Activated naive CD8-positive, alpha-beta T cell treated with anti-CD3 and anti-CD28 coated beads for 36 hours (primary cell): ENCODE measurements around the gene ARRDC1. TPM values are rescaled to one million over a fixed set of nuclear protein-coding genes. Genes with fewer than 3 reads are reported as not detected.
A peak's percentile ranks its signal among the peaks of the same experiment; 100 is the strongest.
"Not testable (repeated sequence)": the region's sequence is repeated elsewhere in the genome, so short reads cannot be mapped to it uniquely, and the experiment has no call there.

Experiments
- DNase-seq: peaks from one replicate; pipeline ENCODE4 v3.0.0; 2021
- H3K27ac Mint-ChIP-seq: one replicate; pipeline ENCODE4 v1.8.0; 2022; ENCODE audit warnings: mild to moderate bottlenecking, moderate library complexity, mixed read lengths
- H3K27me3 Mint-ChIP-seq: one replicate; pipeline ENCODE4 v1.8.0; 2022; ENCODE audit warnings: mild to moderate bottlenecking, mixed read lengths
- H3K36me3 Mint-ChIP-seq: one replicate; pipeline ENCODE4 v1.8.0; 2021; ENCODE audit warnings: mild to moderate bottlenecking, mixed read lengths
- H3K4me1 Mint-ChIP-seq: one replicate; pipeline ENCODE4 v1.8.0; 2021; ENCODE audit warnings: mixed read lengths
- H3K4me3 Mint-ChIP-seq: one replicate; pipeline ENCODE4 v1.8.0; 2022; ENCODE audit warnings: mild to moderate bottlenecking, moderate library complexity, mixed read lengths
- H3K9me3 Mint-ChIP-seq: one replicate; pipeline ENCODE4 v1.8.0; 2022; ENCODE audit warnings: mixed read lengths
- total RNA-seq, 2 experiments: library from RNA; stranded (reverse); gene quantifications; one replicate each; pipeline ENCODE4 v1.2.3, GENCODE V29; 2021

ARRDC1 gene
- total RNA-seq, 2 experiments from 2014 or later = 28.6 to 29.3 TPM

DNA sequence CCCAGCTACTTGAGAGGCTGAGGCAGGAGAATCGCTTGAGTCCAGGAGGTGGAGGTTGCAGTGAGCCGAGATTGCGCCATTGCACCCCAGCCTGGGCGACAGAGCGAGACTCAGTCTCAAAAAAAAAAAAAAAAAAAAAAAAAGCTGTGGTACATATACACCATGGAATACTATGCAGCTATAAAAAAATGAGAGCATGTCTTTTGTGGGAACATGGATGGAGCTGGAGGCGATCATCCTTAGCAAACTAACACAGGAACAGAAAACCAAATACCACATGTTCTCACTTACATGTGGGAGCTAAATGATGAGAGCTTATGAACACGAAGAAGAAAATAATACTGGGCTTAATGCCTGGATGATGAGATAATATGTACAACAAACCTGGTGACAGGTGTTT is 8.9 kb upstream of the ARRDC1 start:
- H3K36me3 Mint-ChIP-seq, H3K4me1 Mint-ChIP-seq, DNase-seq, H3K27ac Mint-ChIP-seq, H3K4me3 Mint-ChIP-seq, H3K27me3 Mint-ChIP-seq, H3K9me3 Mint-ChIP-seq: not testable (repeated sequence)

DNA sequence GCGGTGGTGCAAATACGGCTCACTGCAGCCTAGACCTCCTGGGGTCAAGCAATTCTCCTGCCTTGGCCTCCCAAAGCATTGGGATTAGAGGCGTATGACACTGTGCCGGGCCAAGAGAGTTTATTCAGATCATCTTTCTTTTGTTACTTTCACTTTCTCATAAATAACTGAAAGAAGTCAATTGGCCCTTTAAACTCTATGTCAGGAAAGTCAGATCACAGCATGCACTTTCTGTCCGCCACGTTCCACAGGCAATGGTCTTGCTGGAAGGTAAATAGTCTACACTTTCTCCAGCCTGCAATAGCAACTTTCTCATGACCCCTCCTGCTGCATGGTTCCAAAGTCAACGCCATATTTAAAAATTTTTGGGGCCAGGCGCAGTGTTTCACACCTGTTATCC is 6.5 kb upstream of the ARRDC1 start:
- Mint-ChIP-seq H3K9me3 (no peaks in the 10 kb centered on the region), H3K36me3 (no peaks in the 10 kb centered on the region), H3K4me3 (no peak overlapping the region), H3K27me3 (no peaks in the 10 kb centered on the region), H3K4me1 (peaks cover 5% of the 10 kb centered on the region), H3K27ac (no peak overlapping the region)
- DNase-seq = no peak

GRCh38 chr9:137602661-137603060 is 2.8 kb upstream of the ARRDC1 start:
- Mint-ChIP-seq H3K27ac (no peak overlapping the region), H3K4me3 (no peak overlapping the region), H3K4me1 (peaks cover 13% of the 10 kb centered on the region), H3K27me3 (no peaks in the 10 kb centered on the region), H3K9me3 (no peaks in the 10 kb centered on the region), H3K36me3 (no peaks in the 10 kb centered on the region)
- DNase-seq = no peak

DNA sequence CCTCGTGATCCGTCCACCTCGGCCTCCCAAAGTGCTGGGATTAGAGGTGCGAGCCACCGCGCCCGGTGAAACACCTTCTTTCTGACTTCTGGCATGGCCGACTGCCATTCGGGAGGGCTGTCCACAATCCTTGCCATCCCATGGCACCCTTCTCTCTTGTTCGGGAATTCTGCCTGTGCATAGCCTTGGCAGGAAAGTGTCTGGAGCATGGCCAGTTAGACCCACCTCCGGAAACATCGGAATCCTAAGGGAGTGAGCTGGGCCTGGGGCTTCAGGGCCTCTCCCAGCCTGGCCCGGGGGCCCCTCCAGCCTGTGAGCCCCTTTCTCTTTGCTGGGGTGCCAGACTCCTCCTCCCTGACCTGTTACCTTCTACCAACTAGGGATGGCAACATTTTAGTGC is 1.6 kb upstream of the ARRDC1 start:
- DNase-seq = no peak
- Mint-ChIP-seq H3K27ac (no peak overlapping the region), H3K27me3 (no peaks in the 10 kb centered on the region), H3K9me3 (no peaks in the 10 kb centered on the region), H3K4me1 (peaks cover 14% of the 10 kb centered on the region), H3K4me3 (peak overlapping the region; percentile 26), H3K36me3 (no peaks in the 10 kb centered on the region)

DNA sequence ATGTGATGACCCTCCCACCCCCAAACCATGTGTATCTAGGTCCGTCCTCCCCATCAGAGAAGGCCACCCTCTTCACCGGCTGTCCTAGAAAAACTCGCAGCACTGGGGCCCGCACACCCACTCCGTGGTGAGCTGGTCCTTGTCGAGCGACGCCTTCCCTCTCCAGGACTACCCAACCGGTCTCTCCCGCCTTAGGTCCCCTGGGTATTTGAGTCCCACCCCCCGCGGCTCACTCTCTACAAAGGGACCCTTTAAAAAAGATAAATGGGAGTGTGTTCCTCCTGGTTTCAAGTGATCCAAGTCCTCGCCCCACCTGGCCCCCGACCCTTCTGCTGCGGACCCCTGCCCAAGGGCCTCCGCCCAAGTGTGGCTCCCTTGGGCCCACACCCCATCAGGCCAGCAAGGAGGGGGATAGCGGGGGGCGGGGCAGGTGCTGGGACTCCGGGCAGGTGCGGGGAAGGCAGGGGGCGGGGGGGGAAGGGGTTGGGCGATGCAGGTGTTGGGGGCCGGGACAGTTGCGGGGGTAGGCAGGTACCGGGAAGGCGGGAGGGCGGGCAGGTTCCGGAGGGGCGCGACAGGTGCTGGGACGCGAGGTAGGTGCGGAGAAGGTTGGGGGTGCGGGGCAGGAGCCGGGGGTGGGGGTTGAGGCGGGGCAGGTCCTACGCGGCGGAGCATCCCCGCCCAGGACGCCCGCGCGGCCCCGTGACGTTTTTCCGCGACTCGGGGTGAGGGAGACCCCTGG is 970 bp upstream of the ARRDC1 start:
- peak overlapping the region; percentile 26 for H3K4me3 Mint-ChIP-seq
- no peaks in the 10 kb centered on the region for H3K36me3 Mint-ChIP-seq
- H3K4me1 Mint-ChIP-seq = peaks cover 14% of the 10 kb centered on the region
- no peaks in the 10 kb centered on the region for H3K27me3 Mint-ChIP-seq
- no peak overlapping the region for H3K27ac Mint-ChIP-seq
- no peaks in the 10 kb centered on the region for H3K9me3 Mint-ChIP-seq
- no peak for DNase-seq

DNA sequence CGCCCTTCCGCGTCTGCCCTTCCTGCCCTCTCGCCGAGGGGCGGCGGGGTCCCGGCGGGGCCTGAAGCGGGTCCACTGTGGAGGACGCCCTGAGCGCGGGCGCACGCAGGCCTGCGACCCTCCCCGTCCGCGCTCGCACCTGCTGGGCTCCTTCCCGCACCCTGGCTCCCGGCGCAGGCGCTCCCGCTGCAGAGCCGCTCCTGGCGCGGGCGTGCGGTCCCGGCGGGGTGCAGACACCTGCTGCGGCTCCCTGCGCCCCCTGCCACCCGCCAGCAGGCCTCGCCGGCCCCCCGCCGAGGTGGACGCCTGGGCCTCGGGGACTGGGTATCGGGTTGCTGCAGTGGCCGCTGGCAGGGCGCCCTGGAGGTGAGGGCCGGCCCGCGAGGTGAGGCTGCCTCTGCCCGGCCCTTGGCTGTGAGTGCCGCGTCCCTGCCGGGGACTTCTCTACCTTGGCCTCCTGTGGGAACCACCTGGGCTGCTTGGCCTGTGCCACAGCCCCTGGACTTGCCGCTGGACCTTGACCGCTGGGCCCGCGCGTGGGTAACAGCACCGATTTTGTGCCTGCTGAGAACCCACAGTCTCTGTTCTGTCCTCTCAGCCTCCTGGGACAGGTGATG is 627 bp downstream of the ARRDC1 start:
- no peak overlapping the region for H3K27ac Mint-ChIP-seq
- peak; percentile 52 for DNase-seq
- no peaks in the 10 kb centered on the region for H3K36me3 Mint-ChIP-seq
- H3K4me1 Mint-ChIP-seq = peaks cover 14% of the 10 kb centered on the region
- H3K27me3 Mint-ChIP-seq = no peaks in the 10 kb centered on the region
- H3K4me3 Mint-ChIP-seq = peak overlapping the region; percentile 81
- H3K9me3 Mint-ChIP-seq = no peaks in the 10 kb centered on the region

GRCh38 chr9:137606734-137607138 is 1.2 kb downstream of the ARRDC1 start:
- no peaks in the 10 kb centered on the region for H3K36me3 Mint-ChIP-seq
- H3K27ac Mint-ChIP-seq = no peak overlapping the region
- H3K27me3 Mint-ChIP-seq = no peaks in the 10 kb centered on the region
- DNase-seq = no peak
- H3K9me3 Mint-ChIP-seq = no peaks in the 10 kb centered on the region
- peak overlapping the region; percentile 81 for H3K4me3 Mint-ChIP-seq
- peaks cover 19% of the 10 kb centered on the region for H3K4me1 Mint-ChIP-seq

DNA sequence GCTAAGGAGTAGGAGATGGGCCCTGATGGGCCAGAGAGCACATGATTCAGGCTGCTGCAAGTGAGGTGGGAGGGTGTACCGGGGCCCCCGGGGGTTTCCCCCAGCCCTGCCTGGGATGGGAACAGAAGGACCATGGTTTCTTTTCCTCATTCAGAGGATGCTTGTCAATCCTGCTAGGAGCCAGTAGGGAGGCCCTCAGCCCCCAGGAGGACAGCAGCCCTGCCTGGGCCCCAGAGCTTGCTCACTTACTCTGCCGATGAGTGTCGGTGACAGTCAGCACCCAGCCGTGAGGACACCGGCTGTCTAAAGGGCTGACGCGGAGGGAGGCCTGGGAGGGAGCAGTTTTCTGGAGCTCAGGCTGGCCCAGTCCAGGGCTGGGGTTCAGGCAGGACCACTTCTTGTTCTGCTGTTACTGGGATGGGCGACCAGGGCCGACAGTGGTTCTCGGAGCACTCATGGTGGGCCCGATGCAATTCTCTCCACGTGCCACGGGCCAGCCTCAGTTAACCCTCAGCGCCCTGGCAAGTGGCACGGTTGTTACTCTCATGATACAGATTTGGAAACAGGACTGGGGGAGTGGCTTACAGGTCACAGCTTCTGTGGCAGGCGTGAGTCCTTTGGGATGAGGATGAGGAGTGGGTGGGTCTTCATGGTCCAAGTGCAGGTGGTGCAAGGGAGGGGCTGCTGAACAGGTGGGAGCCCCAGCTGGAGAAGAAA is 1.8 kb downstream of the ARRDC1 start:
- no peak for DNase-seq
- Mint-ChIP-seq H3K27me3 (no peaks in the 10 kb centered on the region), H3K4me3 (peak overlapping the region; percentile 81), H3K4me1 (peaks cover 25% of the 10 kb centered on the region), H3K36me3 (no peaks in the 10 kb centered on the region), H3K9me3 (no peaks in the 10 kb centered on the region), H3K27ac (no peak overlapping the region)

- no peak overlapping the region for H3K27ac Mint-ChIP-seq
- peaks cover 23% of the 10 kb centered on the region for H3K4me1 Mint-ChIP-seq
- H3K27me3 Mint-ChIP-seq = no peaks in the 10 kb centered on the region
- H3K4me3 Mint-ChIP-seq = no peak overlapping the region
- peaks cover 3% of the 10 kb centered on the region for H3K36me3 Mint-ChIP-seq
- no peaks in the 10 kb centered on the region for H3K9me3 Mint-ChIP-seq
- DNase-seq = no peak
Observed at GRCh38 chr9:137610944-137611343, 5.5 kb downstream of the ARRDC1 start.

DNA sequence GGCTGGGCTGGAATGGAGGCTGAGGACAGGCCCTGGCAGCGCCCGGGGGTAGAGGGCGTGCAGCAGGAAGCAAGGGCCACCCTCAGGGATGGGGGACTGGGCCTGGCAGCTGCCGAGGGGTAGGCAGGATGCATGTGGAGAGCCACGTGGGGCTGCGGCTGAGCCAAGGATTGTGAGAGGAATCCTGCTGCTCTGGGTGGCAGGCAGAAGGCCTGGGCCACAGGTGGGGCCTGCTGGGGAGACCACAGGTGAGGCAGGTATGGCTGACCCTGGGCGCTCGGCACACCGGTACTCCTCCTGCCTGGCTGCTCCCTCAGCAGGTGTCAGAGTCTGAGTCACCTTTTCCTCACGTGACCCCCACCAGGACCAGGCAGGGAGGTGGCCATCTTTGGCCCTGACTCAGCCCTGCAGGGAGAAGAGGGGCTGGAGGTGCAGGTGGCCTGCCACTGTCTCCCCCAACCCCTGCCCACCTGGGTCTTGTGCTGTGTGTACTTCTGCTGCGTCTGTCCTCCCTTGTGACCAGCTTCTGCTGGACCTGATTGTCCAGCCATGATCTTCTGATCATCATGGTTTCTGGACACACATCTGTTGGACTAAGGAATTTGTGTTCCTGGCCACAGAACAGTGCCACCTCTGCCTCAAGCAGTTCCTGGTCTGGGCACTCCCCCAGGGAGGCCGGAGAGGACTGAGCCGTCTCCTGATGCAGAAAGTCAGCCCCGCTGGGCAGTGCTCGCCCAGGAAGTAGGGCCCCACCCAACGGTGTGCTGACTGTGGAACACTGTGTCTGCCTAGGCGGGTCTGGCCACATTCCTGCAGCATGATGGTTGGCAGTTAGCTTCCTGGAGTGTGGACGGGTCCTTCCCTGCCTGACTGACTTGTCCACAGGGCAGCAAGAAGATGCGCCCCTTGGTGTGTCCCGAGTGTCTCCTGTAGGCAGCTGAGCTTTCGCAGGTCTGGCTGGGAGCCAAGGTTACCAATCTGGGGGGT is 6.4 kb downstream of the ARRDC1 start:
- Mint-ChIP-seq H3K27ac (peak overlapping the region; percentile 77), H3K4me1 (peaks cover 22% of the 10 kb centered on the region), H3K9me3 (no peaks in the 10 kb centered on the region), H3K4me3 (no peak overlapping the region), H3K27me3 (no peaks in the 10 kb centered on the region), H3K36me3 (peaks cover 3% of the 10 kb centered on the region)
- DNase-seq = peak; percentile 54

DNA sequence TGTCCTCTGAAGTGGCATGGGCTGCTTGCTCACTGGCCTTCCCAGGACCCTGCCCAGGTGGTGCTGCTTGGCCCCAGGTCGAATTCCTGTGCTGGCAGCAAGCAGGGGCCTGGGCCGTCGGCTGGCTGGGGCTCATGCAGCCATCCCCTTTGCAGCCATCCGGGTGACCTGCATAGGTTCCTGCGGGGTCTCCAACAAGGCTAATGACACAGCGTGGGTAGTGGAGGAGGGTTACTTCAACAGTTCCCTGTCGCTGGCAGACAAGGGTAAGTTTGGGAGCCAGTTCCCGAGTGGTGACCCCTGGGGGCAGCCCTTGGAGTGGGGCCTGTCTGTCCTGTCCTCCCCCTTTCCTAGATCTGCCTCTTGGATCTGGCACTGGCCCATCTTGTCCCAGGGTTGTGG is 7.3 kb downstream of the ARRDC1 start:
- Mint-ChIP-seq H3K36me3 (peaks cover 8% of the 10 kb centered on the region), H3K27ac (no peak overlapping the region), H3K9me3 (no peaks in the 10 kb centered on the region), H3K4me1 (peaks cover 21% of the 10 kb centered on the region), H3K4me3 (no peak overlapping the region), H3K27me3 (no peaks in the 10 kb centered on the region)
- DNase-seq = no peak

DNA sequence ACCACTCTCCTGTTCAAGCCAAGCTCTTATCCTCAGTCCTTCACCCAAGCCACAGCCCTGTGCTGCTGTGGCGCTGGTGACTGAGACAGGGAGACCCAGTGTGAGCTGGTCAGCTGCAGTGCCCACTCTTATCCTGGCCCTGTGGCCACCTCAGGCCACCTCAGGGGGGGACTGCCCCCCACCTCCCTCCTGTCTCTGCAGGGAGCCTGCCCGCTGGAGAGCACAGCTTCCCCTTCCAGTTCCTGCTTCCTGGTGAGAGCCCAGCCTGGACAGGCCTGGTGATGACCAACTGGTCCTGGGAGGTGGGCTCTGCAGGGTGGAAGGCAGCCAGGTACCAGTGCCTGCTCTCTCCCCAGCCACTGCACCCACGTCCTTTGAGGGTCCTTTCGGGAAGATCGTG is 7.8 kb downstream of the ARRDC1 start:
- Mint-ChIP-seq H3K27me3 (no peaks in the 10 kb centered on the region), H3K27ac (no peak overlapping the region)

GRCh38 chr9:137613738-137614523 is 8.4 kb downstream of the ARRDC1 start:
- no peak overlapping the region for H3K4me3 Mint-ChIP-seq
- peaks cover 12% of the 10 kb centered on the region for H3K36me3 Mint-ChIP-seq
- H3K9me3 Mint-ChIP-seq = no peaks in the 10 kb centered on the region
- no peaks in the 10 kb centered on the region for H3K27me3 Mint-ChIP-seq
- peaks cover 23% of the 10 kb centered on the region for H3K4me1 Mint-ChIP-seq
- H3K27ac Mint-ChIP-seq = no peak overlapping the region
- DNase-seq = no peak

More for the DNA sequence above, 7.8 kb downstream of the ARRDC1 start:
- DNase-seq = no peak
- H3K36me3 Mint-ChIP-seq = peaks cover 12% of the 10 kb centered on the region
- no peaks in the 10 kb centered on the region for H3K9me3 Mint-ChIP-seq
- H3K4me3 Mint-ChIP-seq = no peak overlapping the region
- H3K4me1 Mint-ChIP-seq = peaks cover 23% of the 10 kb centered on the region
